HG03442 (cell line): ENCODE results near the gene UFC1.

Source experiments
- ATAC-seq: cut with Tn5 transposase; IDR thresholded peaks from one replicate; pipeline ENCODE4 v1.9.1; 2021; ENCODE audit warnings: mild to moderate bottlenecking, moderate library complexity; ENCODE audit not compliant: unreplicated experiment

Gene UFC1

GRCh38 chr1:161192476-161193465, 39.0 kb downstream of the UFC1 start:
- peak; percentile 72 for ATAC-seq

GRCh38 chr1:161193561-161194235, 39.9 kb downstream of the UFC1 start:
- ATAC-seq: no peak

- no peak for ATAC-seq
Observed at GRCh38 chr1:161195171-161195570, 41.4 kb downstream of the UFC1 start.

GRCh38 chr1:161196111-161196510, 42.3 kb downstream of the UFC1 start:
- no peak for ATAC-seq

- no peak for ATAC-seq
Observed at GRCh38 chr1:161196521-161197451, 43.0 kb downstream of the UFC1 start.

GRCh38 chr1:161197560-161198193, 43.9 kb downstream of the UFC1 start:
- no peak for ATAC-seq

- ATAC-seq: no peak
Observed at GRCh38 chr1:161198194-161198896, 44.6 kb downstream of the UFC1 start.

- no peak for ATAC-seq
Observed at GRCh38 chr1:161198897-161199431, 45.2 kb downstream of the UFC1 start, which contains the start of gene ADAMTS4. Gene ADAMTS4, minus strand, starts transcription at chr1:161199054. Its CDS starts 427 bp downstream, at chr1:161198627.

- no peak for ATAC-seq
Observed at GRCh38 chr1:161199506-161200139, 45.8 kb downstream of the UFC1 start.

- ATAC-seq: no peak
Observed at GRCh38 chr1:161200421-161200991, 46.7 kb downstream of the UFC1 start.

- no peak for ATAC-seq
Observed at GRCh38 chr1:161200992-161201835, 47.4 kb downstream of the UFC1 start.

GRCh38 chr1:161201836-161202712, 48.3 kb downstream of the UFC1 start, which contains the start of gene NDUFS2:
Gene NDUFS2, plus strand, starts transcription at chr1:161202367. Its CDS starts 19 bp downstream, at chr1:161202386.
- ATAC-seq: peak; percentile 94

- ATAC-seq: no peak
Observed at GRCh38 chr1:161206411-161207140, 52.8 kb downstream of the UFC1 start.

GRCh38 chr1:161207173-161207572, 53.4 kb downstream of the UFC1 start:
- ATAC-seq: no peak
